Fibroblast of skin of abdomen (primary cell): Measurements from ENCODE around the gene PLCD3.
"Not testable (repeated sequence)": the region's sequence is repeated elsewhere in the genome, so short reads cannot be mapped to it uniquely, and the experiment has no call there.

Experiments
- DNase-seq: peaks from one replicate; pipeline ENCODE4 v3.0.0-alpha.2; 2013

PLCD3 gene

DNA sequence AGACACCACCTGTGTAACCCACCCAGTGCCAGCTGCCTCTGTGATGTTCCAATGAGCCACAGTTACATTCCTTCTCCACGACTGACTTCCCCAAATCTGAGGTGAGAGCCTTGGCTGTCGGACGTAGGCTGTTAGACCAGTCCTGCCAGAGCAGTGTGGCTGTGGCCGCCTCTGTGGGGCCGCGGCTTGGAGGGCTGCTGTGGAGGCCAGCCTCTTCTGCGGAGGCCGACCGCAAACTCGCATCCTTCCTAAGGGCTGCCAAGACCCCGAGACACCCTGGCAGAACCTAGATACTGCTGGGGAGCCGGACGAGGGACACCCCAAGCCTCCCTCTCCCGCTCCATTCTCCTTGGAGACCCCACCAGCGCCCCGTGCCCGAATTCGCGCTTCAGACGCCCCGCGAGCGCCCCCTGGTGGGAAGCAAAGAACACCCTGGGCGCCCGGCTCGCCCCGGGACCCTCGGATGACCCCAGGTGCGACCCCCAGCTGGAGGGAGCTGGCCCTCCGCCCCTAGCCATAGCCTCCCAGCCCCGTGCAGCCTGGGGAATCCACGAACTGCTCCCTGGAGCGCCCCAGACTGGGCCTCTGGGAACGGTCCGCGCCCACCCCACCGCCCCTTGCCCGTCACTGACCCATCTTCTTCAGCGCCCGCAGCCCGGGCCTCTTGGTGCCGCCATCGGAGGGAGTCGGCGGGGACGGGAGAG, 547 bp downstream of the PLCD3 start:
- DNase-seq, result peak; percentile 28

DNA sequence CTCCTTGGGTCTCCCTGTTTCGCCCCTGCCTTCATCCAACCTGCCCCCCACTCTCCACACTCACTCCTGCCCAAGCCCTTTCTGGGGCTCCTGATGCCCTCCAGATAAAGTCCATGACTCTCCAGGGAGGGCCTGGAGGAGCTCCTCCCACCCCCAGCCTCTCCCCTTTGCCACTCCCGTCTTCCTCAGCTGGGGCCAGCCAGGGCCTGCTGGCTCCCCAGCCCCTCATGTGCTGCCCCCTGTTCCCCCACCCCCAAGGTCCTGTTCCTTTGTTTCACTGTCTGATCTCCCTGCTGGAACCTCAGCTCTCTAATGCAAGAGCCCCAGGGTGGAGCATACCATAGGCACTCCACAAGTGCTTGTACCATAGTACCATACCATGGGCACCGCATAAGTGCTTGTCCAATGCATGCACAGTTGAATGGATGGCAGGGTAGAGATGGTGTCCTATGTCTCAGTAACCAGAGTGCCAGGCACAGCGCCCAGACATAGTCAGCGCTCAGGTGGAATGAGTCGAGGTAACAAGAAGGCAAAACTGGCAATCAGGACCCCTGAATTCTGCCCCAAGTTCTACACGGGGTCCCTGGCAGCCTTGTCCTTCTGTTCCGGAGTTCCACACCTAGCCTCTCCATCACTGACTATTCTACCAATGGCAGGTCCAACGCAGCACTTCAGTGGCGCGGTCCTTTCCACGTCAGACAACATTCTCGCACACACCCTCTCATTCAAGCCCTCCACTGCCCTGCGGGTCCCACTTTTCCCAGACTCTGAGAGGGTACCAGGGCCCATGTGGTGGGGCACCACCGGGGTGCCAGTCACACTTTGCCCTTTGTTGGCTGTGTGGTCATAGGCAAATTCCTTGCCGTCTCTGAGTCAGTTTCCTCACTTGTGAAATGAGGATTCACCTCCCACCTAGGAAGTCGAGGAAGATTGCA, 1.4 kb downstream of the PLCD3 start:
- DNase-seq, result no peak

DNA sequence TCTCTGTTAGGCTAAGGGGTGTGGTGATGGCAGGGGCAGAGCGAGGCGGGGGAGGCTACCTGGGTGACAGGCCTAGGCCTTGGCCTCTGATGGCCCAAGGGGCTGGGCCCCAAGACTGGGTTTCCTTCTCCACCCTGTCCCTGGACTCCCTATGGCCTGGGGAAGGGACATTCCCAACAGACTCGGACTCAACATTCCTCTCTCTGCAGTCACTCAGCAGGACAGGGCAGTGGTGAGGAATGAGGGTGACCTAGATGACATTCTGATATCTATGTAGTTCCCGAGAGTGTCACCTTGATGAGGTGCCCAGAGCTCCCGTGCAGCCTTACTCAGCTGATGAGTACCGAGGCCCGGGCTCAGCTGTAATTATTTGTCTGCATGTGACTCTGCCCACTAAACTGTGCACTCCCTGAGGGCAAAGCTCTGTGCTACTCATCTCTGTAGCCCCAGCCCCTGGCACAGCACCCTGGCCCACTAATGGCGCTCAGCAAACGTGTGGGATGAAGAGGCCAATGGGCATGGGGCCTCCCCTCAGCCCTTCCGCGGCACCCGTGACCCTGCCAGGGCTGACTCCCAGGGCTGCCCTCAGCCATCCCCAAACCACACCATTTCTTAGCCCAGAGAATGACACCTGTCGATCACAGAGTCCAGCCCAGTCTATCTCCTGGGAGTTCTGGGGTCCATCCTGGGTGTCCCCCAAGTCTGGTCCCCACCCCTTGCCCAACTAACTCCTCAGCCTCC, 2.2 kb downstream of the PLCD3 start:
- no peak for DNase-seq

GRCh38 chr17:45129426-45129939, 2.8 kb downstream of the PLCD3 start:
- DNase-seq, result peak; percentile 54

- DNase-seq, result no peak
These were observed 3.3 kb downstream of the PLCD3 start for GRCh38 chr17:45128989-45129388.

GRCh38 chr17:45128331-45128730, 4.0 kb downstream of the PLCD3 start:
- no peak for DNase-seq

DNA sequence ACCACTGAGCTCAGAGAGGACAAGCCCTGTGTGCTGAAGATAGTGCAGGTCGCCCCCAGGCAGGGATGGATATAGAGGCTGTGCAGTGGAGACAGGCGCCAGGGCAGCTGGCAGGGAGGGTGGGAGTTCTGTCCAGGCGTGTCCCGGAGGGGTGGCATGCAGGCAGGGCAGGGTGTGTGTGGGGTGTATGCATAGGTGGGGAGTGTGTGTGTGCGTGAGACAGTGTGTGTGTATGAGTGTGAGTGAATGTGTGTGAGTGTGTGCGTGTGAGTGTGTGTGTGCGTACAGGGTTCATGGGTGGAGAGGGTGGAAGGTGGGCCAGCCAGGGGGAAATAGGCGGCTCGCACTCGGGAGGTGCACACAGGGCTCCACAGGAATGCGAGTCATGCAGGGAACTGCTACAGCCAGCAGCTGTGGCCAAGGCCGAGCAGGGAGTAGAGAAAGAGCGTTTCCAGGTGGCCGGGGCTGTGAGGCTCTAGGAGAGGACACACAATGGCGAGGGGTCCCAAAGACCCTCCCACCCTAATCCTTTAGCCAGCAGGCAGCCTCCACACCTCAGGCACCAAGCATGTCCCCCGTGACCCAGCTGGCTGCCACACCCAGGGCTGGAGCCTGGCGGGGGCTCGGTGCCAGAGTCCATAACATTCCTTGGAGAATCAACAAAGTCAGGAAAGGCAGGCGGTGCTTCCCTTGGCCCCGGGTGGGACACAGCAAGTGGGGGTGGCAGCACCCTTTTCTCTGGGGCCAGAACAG, 4.6 kb downstream of the PLCD3 start:
- DNase-seq, result peak; percentile 46

GRCh38 chr17:45127207-45127547, 5.1 kb downstream of the PLCD3 start:
- DNase-seq, result no peak

DNA sequence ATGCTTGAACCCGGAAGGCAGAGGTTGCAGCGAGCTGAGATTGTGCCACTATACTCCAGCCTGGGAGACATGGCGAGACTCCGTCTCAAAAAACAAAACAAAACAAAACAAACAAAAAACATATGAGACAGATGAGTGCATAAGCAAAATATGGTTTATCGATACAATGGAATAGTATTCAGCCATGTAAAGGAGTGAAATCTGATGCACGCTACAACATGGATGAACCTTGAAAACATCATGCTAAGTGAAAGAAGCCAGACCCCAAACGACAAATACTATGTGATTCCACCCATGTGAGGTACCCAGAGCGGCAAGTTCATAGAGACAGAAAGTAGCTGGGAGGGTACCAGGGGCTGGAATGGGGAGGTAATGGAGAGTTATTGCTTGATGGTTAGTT, 6.8 kb downstream of the PLCD3 start:
- no peak for DNase-seq

DNA sequence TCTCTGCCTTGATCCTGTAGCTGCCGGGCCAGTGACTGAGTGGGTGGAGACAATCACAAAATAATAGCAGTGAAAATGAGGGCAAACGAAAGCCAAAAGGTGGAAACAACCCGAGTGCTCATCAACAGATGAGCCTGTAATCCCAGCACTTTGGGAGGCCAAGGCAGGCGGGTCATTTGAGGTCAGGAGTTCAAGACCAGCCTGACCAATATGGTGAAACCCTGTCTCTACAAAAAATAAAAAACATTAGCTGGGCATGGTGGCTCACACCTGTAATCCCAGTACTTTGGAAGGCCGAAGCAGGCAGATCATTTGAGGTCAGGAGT, 7.6 kb downstream of the PLCD3 start:
- not testable (repeated sequence) for DNase-seq

DNA sequence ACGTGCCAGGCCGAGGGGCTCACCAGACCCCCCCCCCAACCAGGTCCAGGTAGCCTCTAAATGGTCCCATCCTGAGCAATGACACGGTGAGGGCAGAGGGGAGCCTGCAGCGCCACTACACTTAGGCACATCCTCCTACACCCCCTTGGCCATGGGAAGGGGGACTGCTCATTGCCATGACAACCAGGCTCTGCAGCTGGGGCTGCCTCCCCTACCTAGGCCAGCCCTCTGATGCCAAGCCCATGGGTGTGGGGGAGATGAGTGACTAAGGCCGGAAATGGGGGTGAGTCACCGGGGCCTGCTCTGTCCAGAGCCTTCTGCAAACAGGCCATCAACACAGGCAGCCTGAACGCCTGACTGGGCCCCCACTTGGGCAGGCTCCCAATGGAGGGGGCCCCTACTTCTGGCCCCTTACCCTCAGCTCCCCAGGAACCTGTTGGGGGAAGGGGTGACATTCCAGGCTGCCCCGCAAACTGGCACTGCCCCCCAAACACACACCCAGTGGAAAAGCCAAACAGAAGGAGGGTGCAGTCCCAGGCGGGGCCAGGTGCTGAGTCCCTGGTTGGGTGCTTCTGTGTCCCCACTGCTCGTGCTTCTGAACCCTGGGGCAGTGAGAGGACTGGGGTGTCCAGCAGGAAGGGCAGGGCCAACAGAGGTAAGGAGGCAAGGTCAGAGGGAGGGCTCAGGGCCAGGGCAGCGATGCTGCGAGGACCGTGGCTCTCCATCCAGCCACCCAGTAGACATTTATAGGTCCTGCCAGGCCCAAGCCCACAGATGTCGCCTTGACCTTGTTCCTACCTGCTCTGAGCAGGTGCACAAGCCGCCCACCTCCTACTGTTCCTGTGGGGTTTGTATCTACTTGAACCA, 8.2 kb downstream of the PLCD3 start:
- DNase-seq, result peak; percentile 90

DNA sequence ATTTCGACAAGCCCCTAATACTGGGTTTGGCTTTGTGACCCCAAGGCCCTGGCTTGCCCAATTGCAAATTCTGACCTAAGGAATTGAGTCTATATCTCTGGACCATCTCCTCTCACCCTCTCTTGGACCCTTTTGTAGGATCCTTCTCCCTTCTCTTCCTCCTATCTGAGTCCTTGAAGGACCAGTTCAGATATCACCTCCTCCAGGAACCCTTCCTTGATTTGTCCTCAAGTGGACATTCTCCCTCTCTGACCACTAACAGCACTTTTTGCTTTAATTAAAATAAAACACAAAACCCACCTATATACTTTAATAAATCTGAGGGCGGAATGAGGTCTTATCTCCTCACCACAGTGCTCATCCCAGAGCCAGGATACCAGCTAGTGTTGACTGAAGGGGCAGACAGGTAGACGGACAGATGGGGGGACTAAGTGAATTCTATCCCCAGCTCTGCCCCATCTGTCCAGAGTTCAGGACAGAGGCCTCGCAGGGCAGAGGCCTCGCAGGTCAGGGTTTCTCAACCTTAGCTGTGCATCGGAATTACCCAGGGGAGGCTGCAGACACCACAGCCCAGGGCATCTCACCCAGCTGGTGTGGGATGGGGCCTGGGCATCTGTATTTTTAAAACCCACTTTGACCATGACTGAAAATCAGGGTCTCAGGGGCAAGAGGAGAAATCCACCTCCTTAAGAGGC, 9.1 kb downstream of the PLCD3 start:
- DNase-seq, result no peak

DNA sequence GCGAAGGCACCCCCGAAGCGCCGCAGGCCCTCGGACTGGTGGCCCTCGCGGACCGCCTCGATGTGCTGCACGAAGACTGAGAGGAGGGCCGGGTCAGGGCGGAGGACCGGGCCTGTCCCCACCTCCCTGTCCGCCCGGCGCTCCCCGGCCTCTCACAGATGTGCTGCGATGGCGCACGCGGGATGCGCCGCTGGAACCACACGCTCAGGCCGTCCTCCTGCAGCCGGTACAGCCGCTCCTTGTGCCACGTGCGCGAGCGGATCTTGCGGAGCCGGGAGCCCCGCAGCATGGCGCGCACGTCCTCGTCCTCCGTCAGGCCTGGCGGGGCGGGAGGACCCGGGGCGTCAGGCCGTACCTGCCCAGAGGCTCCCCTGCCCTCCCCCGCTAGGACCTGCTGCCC, 11.3 kb downstream of the PLCD3 start:
- DNase-seq, result no peak

DNA sequence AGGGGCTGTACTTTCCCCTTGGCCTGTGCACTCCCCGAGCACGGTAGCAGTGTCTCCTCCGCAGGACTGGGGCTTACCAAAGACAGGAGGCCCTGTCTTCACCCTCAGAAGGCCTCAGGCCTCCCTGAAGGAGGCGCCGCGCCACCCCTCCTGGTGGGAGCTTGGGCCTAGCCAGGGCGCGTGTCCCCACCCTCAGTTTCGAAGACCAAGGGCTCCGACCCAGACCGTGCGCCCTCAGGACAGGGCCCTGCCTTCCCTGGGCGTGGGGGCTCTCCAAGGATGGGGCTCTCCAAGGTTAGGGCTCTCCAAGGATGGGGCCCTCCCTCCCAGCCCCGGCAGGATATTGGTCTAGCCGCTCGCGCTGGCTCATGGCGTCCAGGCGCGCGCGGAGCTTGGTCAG, 11.8 kb downstream of the PLCD3 start:
- no peak for DNase-seq

DNA sequence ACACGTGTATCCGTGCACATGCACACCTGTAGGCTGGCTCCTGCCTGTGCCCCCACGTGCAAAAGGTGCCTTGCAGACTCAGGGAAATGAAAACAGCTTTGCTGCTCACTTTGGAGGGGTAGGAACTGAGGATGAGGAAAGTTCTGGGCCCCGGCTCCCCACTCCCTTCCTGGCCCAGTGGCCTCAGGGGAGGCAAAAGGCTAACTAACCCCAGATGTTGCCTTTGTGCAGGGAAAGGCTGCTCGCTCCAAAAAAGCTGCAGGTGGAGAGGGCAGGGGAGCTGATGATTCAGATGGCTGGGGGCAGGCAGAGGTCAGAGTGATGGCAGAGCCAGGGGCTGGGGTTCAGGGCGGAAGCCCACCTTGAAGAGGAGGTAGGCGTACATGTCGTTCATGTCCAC, 12.4 kb downstream of the PLCD3 start:
- DNase-seq, result no peak

GRCh38 chr17:45118691-45119090, 13.6 kb downstream of the PLCD3 start:
- DNase-seq, result no peak

DNA sequence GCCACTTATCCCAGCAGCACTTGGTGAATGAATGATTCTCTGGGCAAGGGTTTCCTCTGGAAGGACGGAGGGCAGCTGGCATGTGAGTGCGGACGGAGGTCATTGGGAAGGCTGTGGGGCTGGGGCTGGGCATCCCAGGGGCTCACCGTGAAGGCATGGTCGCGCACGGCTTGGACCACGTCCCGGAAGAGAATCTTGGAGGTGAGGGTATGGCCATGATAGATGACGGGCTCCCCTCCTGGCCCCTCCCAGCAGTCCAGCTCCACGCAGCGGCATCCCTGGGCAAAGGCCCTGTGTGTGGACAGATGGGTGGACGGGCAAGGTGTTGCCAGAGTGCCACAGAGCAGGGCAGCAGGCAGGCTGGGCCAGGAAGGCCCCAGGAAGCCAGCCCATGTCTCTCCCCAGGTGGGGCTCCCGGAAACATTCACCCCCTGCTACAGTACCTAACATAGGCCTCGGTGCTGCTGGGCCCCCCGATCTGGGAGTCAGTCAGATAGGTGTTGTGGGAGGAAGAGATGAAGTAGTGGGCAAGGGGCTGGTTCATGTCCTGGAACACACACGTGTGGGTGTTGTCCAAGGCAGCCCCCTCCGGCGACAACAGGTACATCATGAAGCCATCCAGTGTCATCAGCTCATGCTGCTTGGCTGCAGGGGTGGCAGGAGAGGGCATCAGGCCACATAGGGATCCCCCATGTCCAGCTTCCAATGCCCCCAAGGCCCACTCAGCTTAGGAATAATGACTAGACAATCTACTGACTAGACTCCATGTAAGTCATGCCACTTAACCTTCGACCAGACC, 14.3 kb downstream of the PLCD3 start:
- no peak for DNase-seq

DNA sequence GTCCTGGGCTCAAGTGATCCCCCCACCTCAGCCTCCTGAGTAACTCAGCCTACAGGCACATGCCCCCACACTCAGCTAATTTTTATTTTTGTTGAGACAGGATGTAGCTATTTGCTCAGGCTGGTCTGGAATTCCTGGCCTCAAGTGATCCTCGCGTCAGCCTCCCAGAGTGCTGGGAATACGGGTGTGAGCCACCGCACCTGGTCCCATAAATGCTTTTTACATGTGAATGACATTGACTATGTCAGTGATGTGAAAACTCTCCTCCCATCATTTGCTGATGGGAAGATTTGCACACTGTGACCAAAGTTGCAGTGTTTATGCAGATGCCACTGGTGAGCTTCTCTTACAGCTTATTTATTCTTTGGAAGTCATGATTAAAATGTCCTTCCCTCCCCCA, 15.0 kb downstream of the PLCD3 start:
- DNase-seq, result no peak

DNA sequence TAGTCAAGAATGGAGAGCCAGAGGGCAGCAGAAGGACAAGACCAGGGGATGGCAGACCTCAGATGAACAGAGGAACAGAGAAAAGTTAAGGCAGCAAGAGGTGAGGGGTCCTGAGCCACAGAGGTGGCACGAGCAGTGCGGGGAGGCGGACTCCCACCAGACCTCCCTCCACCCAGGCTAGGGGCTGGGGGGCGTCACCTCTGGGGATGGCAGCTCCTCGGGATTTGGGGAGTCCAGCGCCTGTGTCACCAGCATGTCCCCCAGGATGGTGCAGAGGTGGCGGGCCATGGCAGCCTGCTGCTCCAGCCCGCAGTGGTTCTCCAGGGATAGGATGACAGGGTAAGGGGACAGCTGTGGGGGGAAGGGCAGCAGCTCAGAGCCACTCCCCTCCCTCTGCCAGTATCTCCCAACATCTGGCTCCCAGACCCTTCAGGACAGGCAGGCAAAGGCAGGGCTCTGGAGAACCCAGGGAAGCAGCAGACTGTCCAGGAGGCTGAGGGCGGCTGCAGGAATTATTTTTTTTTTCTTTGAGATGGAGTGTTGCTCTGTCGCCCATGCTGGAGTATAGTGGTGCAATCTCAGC, 15.8 kb downstream of the PLCD3 start:
- peak; percentile 31 for DNase-seq

GRCh38 chr17:45115871-45116270, 16.4 kb downstream of the PLCD3 start:
- peak; percentile 55 for DNase-seq
